H9 (cell line): ENCODE results near the gene HUNK. TPM values are rescaled to one million over a fixed set of nuclear protein-coding genes. Genes with fewer than 3 reads are reported as not detected.

Experiments used
- DNase-seq: peaks from one replicate; pipeline ENCODE4 v3.0.0-alpha.2; 2017
- H2AFZ ChIP-seq: one replicate; pipeline ENCODE4 v1.6.1; 2013; ENCODE audit warnings: mild to moderate bottlenecking, low read length, control low read depth, moderate library complexity
- H2AK5ac ChIP-seq: 2 replicates; pipeline ENCODE4 v1.6.1; 2013; ENCODE audit warnings: low read length, control low read depth, mixed read lengths; ENCODE audit not compliant: insufficient read length
- H2BK120ac ChIP-seq: one replicate; pipeline ENCODE4 v1.6.1; 2013; ENCODE audit warnings: low read depth, mild to moderate bottlenecking, low read length, control low read depth, inconsistent platforms; ENCODE audit not compliant: poor library complexity, severe bottlenecking
- H2BK12ac ChIP-seq: 2 replicates; pipeline ENCODE4 v1.6.1; 2013; ENCODE audit warnings: low read length, control low read depth, mixed read lengths, low read depth; ENCODE audit not compliant: insufficient read length
- H2BK15ac ChIP-seq: 2 replicates; pipeline ENCODE4 v1.6.1; 2013; ENCODE audit warnings: low read depth, low read length, control low read depth
- H2BK20ac ChIP-seq: one replicate; pipeline ENCODE4 v1.6.1; 2013; ENCODE audit warnings: low read depth, mild to moderate bottlenecking, low read length, control low read depth, inconsistent platforms; ENCODE audit not compliant: poor library complexity, severe bottlenecking
- H2BK5ac ChIP-seq: 2 replicates; pipeline ENCODE4 v1.6.1; 2013; ENCODE audit warnings: low read length, control low read depth, mixed read lengths; ENCODE audit not compliant: insufficient read length
- H3K14ac ChIP-seq: 2 replicates; pipeline ENCODE4 v1.6.1; 2013; ENCODE audit warnings: low read length, control low read depth; ENCODE audit not compliant: insufficient read depth
- H3K18ac ChIP-seq: 2 replicates; pipeline ENCODE4 v1.6.1; 2013; ENCODE audit warnings: low read depth, mild to moderate bottlenecking, mixed read lengths, low read length, control low read depth; ENCODE audit not compliant: insufficient read length
- H3K23ac ChIP-seq: 2 replicates; pipeline ENCODE4 v1.6.1; 2013; ENCODE audit warnings: low read length, control low read depth, mixed read lengths, low read depth; ENCODE audit not compliant: insufficient read length
- H3K23me2 ChIP-seq: 2 replicates; pipeline ENCODE4 v1.6.1; 2013; ENCODE audit warnings: low read depth, mild to moderate bottlenecking, mixed read lengths, low read length, control low read depth; ENCODE audit not compliant: insufficient read length, poor library complexity, severe bottlenecking
- H3K27ac ChIP-seq: 2 replicates; pipeline ENCODE4 v1.5.1; 2013; ENCODE audit warnings: low read length, control low read depth, mixed read lengths, low read depth; ENCODE audit not compliant: insufficient read length
- H3K27me3 ChIP-seq: 2 replicates; pipeline ENCODE4 v1.6.1; 2013; ENCODE audit warnings: low read length, control low read depth, inconsistent platforms; ENCODE audit not compliant: insufficient read depth
- H3K4ac ChIP-seq: 2 replicates; pipeline ENCODE4 v1.6.1; 2013; ENCODE audit warnings: low read depth, mild to moderate bottlenecking, control low read depth, inconsistent platforms, low read length, moderate library complexity
- H3K4me1 ChIP-seq: 2 replicates; pipeline ENCODE4 v1.6.1; 2013; ENCODE audit warnings: low read length, control low read depth, inconsistent platforms; ENCODE audit not compliant: insufficient read depth
- H3K4me2 ChIP-seq: 2 replicates; pipeline ENCODE4 v1.6.1; 2013; ENCODE audit warnings: low read length, control low read depth, mixed read lengths; ENCODE audit not compliant: insufficient read length, insufficient read depth
- H3K56ac ChIP-seq: 2 replicates; pipeline ENCODE4 v1.6.1; 2013; ENCODE audit warnings: low read depth, mild to moderate bottlenecking, mixed read lengths, low read length, control low read depth; ENCODE audit not compliant: insufficient read length
- H3K79me1 ChIP-seq: 2 replicates; pipeline ENCODE4 v1.6.1; 2013; ENCODE audit warnings: low read depth, mild to moderate bottlenecking, moderate library complexity, low read length, control low read depth, inconsistent platforms; ENCODE audit not compliant: insufficient read depth, poor library complexity, severe bottlenecking
- H3K79me2 ChIP-seq: 2 replicates; pipeline ENCODE4 v1.6.1; 2013; ENCODE audit warnings: low read length, control low read depth, inconsistent platforms; ENCODE audit not compliant: insufficient read depth
- H3K9ac ChIP-seq: 2 replicates; pipeline ENCODE4 v1.6.1; 2013; ENCODE audit warnings: low read length, control low read depth, mixed read lengths; ENCODE audit not compliant: insufficient read length; ENCODE audit errors: extremely low read depth
- H3K9me3 ChIP-seq: one replicate; pipeline ENCODE4 v1.6.1; 2013; ENCODE audit warnings: low read depth, low read length, inconsistent platforms; ENCODE audit not compliant: control insufficient read depth
- H3T11ph ChIP-seq: one replicate; pipeline ENCODE4 v1.6.1; 2013; ENCODE audit warnings: mild to moderate bottlenecking, low read length, control low read depth, inconsistent platforms
- H4K20me1 ChIP-seq: one replicate; pipeline ENCODE4 v1.6.1; 2013; ENCODE audit not compliant: control insufficient read depth, insufficient read length, insufficient read depth
- H4K5ac ChIP-seq: 2 replicates; pipeline ENCODE4 v1.6.1; 2013; ENCODE audit warnings: low read depth, mild to moderate bottlenecking, mixed read lengths, low read length, control low read depth; ENCODE audit not compliant: insufficient read length
- H4K8ac ChIP-seq: replicated peaks from 2 replicates; pipeline ENCODE4 v1.6.1; 2013; ENCODE audit warnings: low read length, control low read depth, mixed read lengths, low read depth; ENCODE audit not compliant: insufficient read length
- H4K91ac ChIP-seq: 2 replicates; pipeline ENCODE4 v1.6.1; 2013; ENCODE audit warnings: low read depth, mild to moderate bottlenecking, moderate library complexity, mixed read lengths, low read length, control low read depth; ENCODE audit not compliant: insufficient read length
- H3K27ac Mint-ChIP-seq, 3 experiments: 2 replicates in 2 of 3; 3 replicates in 1 of 3; pipeline ENCODE4 v1.8.0; 2020 to 2021; ENCODE audit warnings: mixed read lengths in 3 of 3, mild to moderate bottlenecking in 1 of 3, moderate library complexity in 1 of 3
- H3K27me3 Mint-ChIP-seq: 2 replicates; pipeline ENCODE4 v1.8.0; 2021; ENCODE audit warnings: low read depth, mild to moderate bottlenecking, moderate library complexity, mixed read lengths
- H3K36me3 Mint-ChIP-seq, 3 experiments: 2 replicates in 2 of 3; 3 replicates in 1 of 3; pipeline ENCODE4 v1.8.0; 2020 to 2021; ENCODE audit warnings: low read depth in 3 of 3, mixed read lengths in 3 of 3; ENCODE audit not compliant: insufficient read depth in 1 of 3
- H3K4me1 Mint-ChIP-seq, 2 experiments: 2 replicates each; pipeline ENCODE4 v1.8.0; 2020; ENCODE audit warnings: mixed read lengths in 2 of 2
- H3K4me3 Mint-ChIP-seq, 2 experiments: 2 replicates in 1 of 2; 3 replicates in 1 of 2; pipeline ENCODE4 v1.8.0; 2020 to 2021; ENCODE audit warnings: mild to moderate bottlenecking in 2 of 2, mixed read lengths in 2 of 2, moderate library complexity in 1 of 2
- H3K9me3 Mint-ChIP-seq, 2 experiments: 2 replicates in 1 of 2; 3 replicates in 1 of 2; pipeline ENCODE4 v1.8.0; 2020; ENCODE audit warnings: mild to moderate bottlenecking in 2 of 2, mixed read lengths in 2 of 2, moderate library complexity in 1 of 2
- WGBS: extraction: QIAGEN DNeasy Blood & Tissue Kit; methylation state at CpG from one replicate; pipeline ENCODE4 v1.1.7; 2013; ENCODE audit warnings: missing lambda C conversion rate, low lambda C conversion rate, mixed read lengths; ENCODE audit not compliant: insufficient read length; ENCODE audit errors: extremely low coverage; 5-methylcytosine and 5-hydroxymethylcytosine counted together
- total RNA-seq: library from RNA; stranded (reverse); gene quantifications from 2 replicates; pipeline ENCODE4 v1.2.1, GENCODE V29; 2021
- TF ChIP-seq, protein P1 (sequence below): fragments of 200-600 bp; sonication (generic); conservative IDR thresholded peaks from 3 replicates; pipeline ENCODE4 v1.8.0; 2021; ENCODE audit warnings: antibody characterized with exemption, mild to moderate bottlenecking

HUNK gene
- total RNA-seq, 1 experiment from 2014 or later, result 5.8 TPM

DNA sequence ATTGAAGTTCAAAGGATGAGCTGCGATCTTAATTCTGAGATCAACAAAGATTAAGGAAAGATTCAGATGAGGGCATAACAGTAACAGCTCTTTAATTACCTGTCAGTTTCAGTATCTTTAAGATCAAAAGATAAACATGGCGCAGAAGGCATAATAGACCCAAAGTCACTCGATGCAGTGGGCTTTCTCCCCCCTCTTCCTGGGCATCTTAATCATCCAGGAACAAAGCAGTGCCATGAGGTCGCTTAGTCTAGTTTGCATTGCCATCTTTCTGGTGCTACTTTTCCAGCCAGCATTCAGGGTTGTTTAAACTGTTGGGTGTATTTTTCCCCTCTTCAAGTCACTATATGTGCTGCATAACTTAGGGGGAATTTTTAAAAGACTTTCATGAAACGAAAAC lies 72.3 kb downstream of the HUNK start:
- H3K36me3 Mint-ChIP-seq, result peaks cover 8 to 28% (median 11%) of the 10 kb centered on the region in 3 experiments; a peak in 6 of 7 replicates
- H3K4me3 Mint-ChIP-seq, result no peak overlapping the region
- H3K9me3 Mint-ChIP-seq, result no peaks in the 10 kb centered on the region

More for the DNA sequence above, 72.3 kb downstream of the HUNK start:
- no peaks in the 10 kb centered on the region for H3K4me1 ChIP-seq
- DNase-seq, result no peak
- H3K27me3 ChIP-seq, result no peaks in the 10 kb centered on the region
- no peak overlapping the region for H3K56ac ChIP-seq
- no peak overlapping the region for H3T11ph ChIP-seq
- no peaks in the 10 kb centered on the region for H3K79me1 ChIP-seq
- no peak overlapping the region for H3K18ac ChIP-seq
- H4K8ac ChIP-seq, result no peak overlapping the region
- H2AFZ ChIP-seq, result no peak overlapping the region
- H4K91ac ChIP-seq, result no peak overlapping the region
- H3K23ac ChIP-seq, result no peak overlapping the region
- H4K5ac ChIP-seq, result no peak overlapping the region
- no peak overlapping the region for H3K27ac ChIP-seq
- Mint-ChIP-seq H3K4me1 (peaks cover 27 to 31% of the 10 kb centered on the region in 2 experiments), H3K27ac (no peak overlapping the region), H3K27me3 (peaks cover 2% of the 10 kb centered on the region; the same call in 1 of the 2 replicates)
- no peaks in the 10 kb centered on the region for H3K23me2 ChIP-seq
- H3K79me2 ChIP-seq, result no peaks in the 10 kb centered on the region
- no peak overlapping the region for H3K4ac ChIP-seq
- no peak overlapping the region for H3K9ac ChIP-seq
- no peak overlapping the region for H2BK15ac ChIP-seq
- H3K14ac ChIP-seq, result no peak overlapping the region
- no peak overlapping the region for H2BK5ac ChIP-seq
- H2AK5ac ChIP-seq, result no peak overlapping the region
- H4K20me1 ChIP-seq, result no peaks in the 10 kb centered on the region
- no CpG with 5 or more reads among the region's 5 CpGs for WGBS
- no peak overlapping the region for H3K4me2 ChIP-seq
- TF ChIP-seq, protein P1, sequence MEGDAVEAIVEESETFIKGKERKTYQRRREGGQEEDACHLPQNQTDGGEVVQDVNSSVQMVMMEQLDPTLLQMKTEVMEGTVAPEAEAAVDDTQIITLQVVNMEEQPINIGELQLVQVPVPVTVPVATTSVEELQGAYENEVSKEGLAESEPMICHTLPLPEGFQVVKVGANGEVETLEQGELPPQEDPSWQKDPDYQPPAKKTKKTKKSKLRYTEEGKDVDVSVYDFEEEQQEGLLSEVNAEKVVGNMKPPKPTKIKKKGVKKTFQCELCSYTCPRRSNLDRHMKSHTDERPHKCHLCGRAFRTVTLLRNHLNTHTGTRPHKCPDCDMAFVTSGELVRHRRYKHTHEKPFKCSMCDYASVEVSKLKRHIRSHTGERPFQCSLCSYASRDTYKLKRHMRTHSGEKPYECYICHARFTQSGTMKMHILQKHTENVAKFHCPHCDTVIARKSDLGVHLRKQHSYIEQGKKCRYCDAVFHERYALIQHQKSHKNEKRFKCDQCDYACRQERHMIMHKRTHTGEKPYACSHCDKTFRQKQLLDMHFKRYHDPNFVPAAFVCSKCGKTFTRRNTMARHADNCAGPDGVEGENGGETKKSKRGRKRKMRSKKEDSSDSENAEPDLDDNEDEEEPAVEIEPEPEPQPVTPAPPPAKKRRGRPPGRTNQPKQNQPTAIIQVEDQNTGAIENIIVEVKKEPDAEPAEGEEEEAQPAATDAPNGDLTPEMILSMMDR, result no peak
- H3K9me3 ChIP-seq, result no peaks in the 10 kb centered on the region
- H2BK20ac ChIP-seq, result no peak overlapping the region
- no peak overlapping the region for H2BK12ac ChIP-seq
- H2BK120ac ChIP-seq, result no peak overlapping the region
